ENCODE data around the gene GALNT17. TPM values are rescaled to one million over a fixed set of nuclear protein-coding genes. Genes with fewer than 3 reads are reported as not detected.

Gene GALNT17
- total RNA-seq, 6 donors from 2014 or later: 5.3 to 26.2 (median 10.1) TPM

GRCh38 chr7:71342202-71342601 lies 210.3 kb downstream of the GALNT17 start:
- Histone ChIP-seq H3K4me3 (no peak overlapping the region), H3K4me1 (no peaks in the 10 kb centered on the region), H3K27ac (no peak overlapping the region), H3K9me3 (peaks cover 0 to 10% (median 2%) of the 10 kb centered on the region in 4 donors), H3K27me3 (no peaks in the 10 kb centered on the region), H3K36me3 (no peaks in the 10 kb centered on the region)
- DNase-seq: no peak
- no peak for ATAC-seq (ENCODE audit: low FRiP score in 2 of 2)
- no peak for TF ChIP-seq POLR2AphosphoS5 (IDR thresholded peaks at IDR 0.05)
- TF ChIP-seq CTCF (IDR thresholded peaks at IDR 0.05): no peak
- no peak for TF ChIP-seq EP300 (IDR thresholded peaks at IDR 0.05)
- TF ChIP-seq POLR2A (IDR thresholded peaks at IDR 0.05): no peak

GRCh38 chr7:71343039-71343438 lies 211.1 kb downstream of the GALNT17 start:
- ATAC-seq (ENCODE audit: low FRiP score in 2 of 2): no peak
- TF ChIP-seq EP300 (IDR thresholded peaks at IDR 0.05): no peak
- no peak for TF ChIP-seq POLR2AphosphoS5 (IDR thresholded peaks at IDR 0.05)
- TF ChIP-seq POLR2A (IDR thresholded peaks at IDR 0.05): no peak
- no peak for TF ChIP-seq CTCF (IDR thresholded peaks at IDR 0.05)

GRCh38 chr7:71343892-71344291 lies 211.9 kb downstream of the GALNT17 start:
- Histone ChIP-seq H3K4me3 (no peak overlapping the region), H3K9me3 (peaks cover 0 to 10% (median 2%) of the 10 kb centered on the region in 4 donors), H3K27me3 (no peaks in the 10 kb centered on the region), H3K4me1 (no peaks in the 10 kb centered on the region), H3K27ac (no peak overlapping the region), H3K36me3 (no peaks in the 10 kb centered on the region)
- 17 to 18% methylated on average over 1 of the region's 1 CpG for WGBS, 2 donors
- DNase-seq: no peak
- no peak for ATAC-seq (ENCODE audit: low FRiP score in 2 of 2)
- TF ChIP-seq POLR2A (IDR thresholded peaks at IDR 0.05) (no peak), EP300 (IDR thresholded peaks at IDR 0.05) (no peak), POLR2AphosphoS5 (IDR thresholded peaks at IDR 0.05) (no peak), CTCF (IDR thresholded peaks at IDR 0.05) (no peak)

More at GRCh38 chr7:71343039-71343438, 211.1 kb downstream of the GALNT17 start:
- Histone ChIP-seq H3K4me3 (no peak overlapping the region), H3K27ac (no peak overlapping the region), H3K36me3 (no peaks in the 10 kb centered on the region), H3K4me1 (no peaks in the 10 kb centered on the region), H3K9me3 (peaks cover 0 to 10% (median 2%) of the 10 kb centered on the region in 4 donors), H3K27me3 (no peaks in the 10 kb centered on the region)
- DNase-seq: no peak

- 84 to 85% methylated on average over 9 of the region's 9 CpGs for WGBS, 2 donors
- no peak for ATAC-seq (ENCODE audit: low FRiP score in 2 of 2)
Observed at GRCh38 chr7:71345117-71345884, 213.4 kb downstream of the GALNT17 start.

More at GRCh38 chr7:71345117-71345884, 213.4 kb downstream of the GALNT17 start:
- H3K9me3 ChIP-seq: peaks cover 0 to 10% (median 2%) of the 10 kb centered on the region in 4 donors
- H3K27me3 ChIP-seq: no peaks in the 10 kb centered on the region
- TF ChIP-seq POLR2AphosphoS5 (IDR thresholded peaks at IDR 0.05): no peak
- no peak for TF ChIP-seq EP300 (IDR thresholded peaks at IDR 0.05)
- TF ChIP-seq POLR2A (IDR thresholded peaks at IDR 0.05): no peak
- no peak for TF ChIP-seq CTCF (IDR thresholded peaks at IDR 0.05)
- H3K36me3 ChIP-seq: no peaks in the 10 kb centered on the region
- no peak overlapping the region for H3K27ac ChIP-seq
- no peak for DNase-seq
- peaks cover 0 to 3% (median 0%) of the 10 kb centered on the region in 4 donors for H3K4me1 ChIP-seq
- H3K4me3 ChIP-seq: no peak overlapping the region

Measured in upper lobe of left lung (tissue), 6 donors.